Measurements from ENCODE around the gene CDYL2.

DNA sequence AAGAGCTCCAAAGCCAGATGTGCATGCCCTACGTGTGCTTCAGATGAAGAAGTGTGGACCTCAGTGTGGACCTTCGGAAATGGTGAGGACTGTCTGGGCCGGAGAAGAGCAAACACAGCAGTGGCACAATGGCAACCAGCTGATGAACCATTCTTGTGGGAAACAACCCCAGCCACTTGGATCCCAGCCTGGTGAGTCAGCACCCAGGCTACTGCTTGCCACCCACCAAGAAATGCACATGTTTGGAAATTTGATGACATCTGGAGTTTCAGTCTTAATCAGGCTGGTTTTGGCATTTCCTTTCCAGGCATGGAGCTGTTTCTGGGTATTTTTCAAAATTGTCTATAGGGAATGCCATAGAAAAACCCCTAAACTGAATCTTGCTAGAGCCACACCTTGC is 220.9 kb downstream of the CDYL2 start:
- TF ChIP-seq EZH2 (IDR thresholded peaks at IDR 0.05; ENCODE audit: low read length, unreplicated experiment) (no peak), EZH2phosphoT487 (IDR thresholded peaks at IDR 0.05; ENCODE audit: borderline replicate concordance, low read length) (no peak)
- TF ChIP-seq, protein P1, sequence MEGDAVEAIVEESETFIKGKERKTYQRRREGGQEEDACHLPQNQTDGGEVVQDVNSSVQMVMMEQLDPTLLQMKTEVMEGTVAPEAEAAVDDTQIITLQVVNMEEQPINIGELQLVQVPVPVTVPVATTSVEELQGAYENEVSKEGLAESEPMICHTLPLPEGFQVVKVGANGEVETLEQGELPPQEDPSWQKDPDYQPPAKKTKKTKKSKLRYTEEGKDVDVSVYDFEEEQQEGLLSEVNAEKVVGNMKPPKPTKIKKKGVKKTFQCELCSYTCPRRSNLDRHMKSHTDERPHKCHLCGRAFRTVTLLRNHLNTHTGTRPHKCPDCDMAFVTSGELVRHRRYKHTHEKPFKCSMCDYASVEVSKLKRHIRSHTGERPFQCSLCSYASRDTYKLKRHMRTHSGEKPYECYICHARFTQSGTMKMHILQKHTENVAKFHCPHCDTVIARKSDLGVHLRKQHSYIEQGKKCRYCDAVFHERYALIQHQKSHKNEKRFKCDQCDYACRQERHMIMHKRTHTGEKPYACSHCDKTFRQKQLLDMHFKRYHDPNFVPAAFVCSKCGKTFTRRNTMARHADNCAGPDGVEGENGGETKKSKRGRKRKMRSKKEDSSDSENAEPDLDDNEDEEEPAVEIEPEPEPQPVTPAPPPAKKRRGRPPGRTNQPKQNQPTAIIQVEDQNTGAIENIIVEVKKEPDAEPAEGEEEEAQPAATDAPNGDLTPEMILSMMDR (conservative IDR thresholded peaks at IDR 0.05; ENCODE audit: low read depth, low read length) = no peak
